ENCODE results near the gene RAD18.

RAD18 gene

GRCh38 chr3:8963137-8963853 lies at the start of gene RAD18:
Gene RAD18 (minus strand): TSS chr3:8963472. CDS start chr3:8963385, 87 bp downstream.
- peak; percentile 87 to 89 for DNase-seq (ENCODE audit: low read depth in 2 of 2)

GRCh38 chr3:9012521-9012920 lies 49.2 kb upstream of the RAD18 start:
- DNase-seq (ENCODE audit: low read depth in 2 of 2): no peak

- no peak for DNase-seq (ENCODE audit: low read depth in 2 of 2)
Observed at GRCh38 chr3:9009976-9010545, 46.8 kb upstream of the RAD18 start.

- no peak for DNase-seq (ENCODE audit: low read depth in 2 of 2)
Observed at GRCh38 chr3:9008550-9009255, 45.4 kb upstream of the RAD18 start.

- DNase-seq (ENCODE audit: low read depth in 2 of 2): no peak
Observed at GRCh38 chr3:9007928-9008327, 44.7 kb upstream of the RAD18 start.

- no peak for DNase-seq (ENCODE audit: low read depth in 2 of 2)
Observed at GRCh38 chr3:9007213-9007612, 43.9 kb upstream of the RAD18 start.

- no peak for DNase-seq (ENCODE audit: low read depth in 2 of 2)
Observed at GRCh38 chr3:9000041-9000440, 36.8 kb upstream of the RAD18 start.

GRCh38 chr3:8997151-8997550 lies 33.9 kb upstream of the RAD18 start:
- DNase-seq (ENCODE audit: low read depth in 2 of 2): no peak

GRCh38 chr3:8996681-8997121 lies 33.4 kb upstream of the RAD18 start:
- no peak for DNase-seq (ENCODE audit: low read depth in 2 of 2)

GRCh38 chr3:8996216-8996615 lies 32.9 kb upstream of the RAD18 start:
- DNase-seq (ENCODE audit: low read depth in 2 of 2): no peak

GRCh38 chr3:8994226-8994625 lies 31.0 kb upstream of the RAD18 start:
- no peak for DNase-seq (ENCODE audit: low read depth in 2 of 2)

GRCh38 chr3:8993331-8993730 lies 30.1 kb upstream of the RAD18 start:
- DNase-seq (ENCODE audit: low read depth in 2 of 2): no peak

- DNase-seq (ENCODE audit: low read depth in 2 of 2): no peak
Observed at GRCh38 chr3:8992854-8993253, 29.6 kb upstream of the RAD18 start.

GRCh38 chr3:8992199-8992598 lies 28.9 kb upstream of the RAD18 start:
- DNase-seq (ENCODE audit: low read depth in 2 of 2): no peak

- DNase-seq (ENCODE audit: low read depth in 2 of 2): no peak
Observed at GRCh38 chr3:8990266-8991215, 27.3 kb upstream of the RAD18 start.

GRCh38 chr3:8988791-8989558 lies 25.7 kb upstream of the RAD18 start:
- DNase-seq (ENCODE audit: low read depth in 2 of 2): no peak

- no peak for DNase-seq (ENCODE audit: low read depth in 2 of 2)
Observed at GRCh38 chr3:8988384-8988655, 25.0 kb upstream of the RAD18 start.

GRCh38 chr3:8987645-8988383 lies 24.5 kb upstream of the RAD18 start:
- peak; percentile 18 to 43 for DNase-seq (ENCODE audit: low read depth in 2 of 2)

- DNase-seq (ENCODE audit: low read depth in 2 of 2): no peak
Observed at GRCh38 chr3:8987226-8987625, 24.0 kb upstream of the RAD18 start.

GRCh38 chr3:8986741-8987140 lies 23.5 kb upstream of the RAD18 start:
- no peak for DNase-seq (ENCODE audit: low read depth in 2 of 2)

- DNase-seq (ENCODE audit: low read depth in 2 of 2): no peak
Observed at GRCh38 chr3:8985876-8986275, 22.6 kb upstream of the RAD18 start.
